A673 (cell line): ENCODE data around the gene RTN4. TPM values are rescaled to one million over a fixed set of nuclear protein-coding genes. Genes with fewer than 3 reads are reported as not detected.
A peak's percentile ranks its signal among the peaks of the same experiment; 100 is the strongest.

ENCODE experiments used
- BruUV-seq: library from RNA; stranded (reverse); fragments of 400-500 nt; replicated peaks from 2 replicates; lab custom pipeline; 2021; lab: Mats Ljungman, UMichigan
- CTCF ChIA-PET: fragments of 300-600 bp; sonication (Branson Sonifier 250); formaldehyde crosslinking; loops from one replicate; lab custom pipeline; 2022; ENCODE audit warnings: antibody characterized with exemption; lab: Charles Lee
- POLR2A ChIA-PET: fragments of 300-600 bp; sonication (Branson Sonifier 250); formaldehyde crosslinking; loops from one replicate; lab custom pipeline; 2022; ENCODE audit warnings: antibody characterized with exemption; ENCODE audit not compliant: low non-redundant PET; lab: Charles Lee
- DNase-seq: peaks from one replicate; pipeline ENCODE4 v3.0.0-alpha.2; 2015; ENCODE audit warnings: low spot score
- H3K27ac ChIP-seq: fragments of 200-600 bp; sonication (generic); 2 replicates; pipeline ENCODE4 v1.5.1; 2016; ENCODE audit warnings: mixed run types, low read depth, mild to moderate bottlenecking, mixed read lengths, antibody characterized with exemption, low read length; ENCODE audit not compliant: poor library complexity, severe bottlenecking
- H3K27me3 ChIP-seq: fragments of 200-600 bp; sonication (generic); replicated peaks from 2 replicates; pipeline ENCODE4 v1.6.1; 2017; ENCODE audit warnings: mixed run types, low read depth, mild to moderate bottlenecking, mixed read lengths, antibody characterized with exemption, low read length; ENCODE audit not compliant: insufficient read depth, poor library complexity
- H3K36me3 ChIP-seq: fragments of 200-600 bp; sonication (generic); 2 replicates; pipeline ENCODE4 v1.6.1; 2016; ENCODE audit warnings: mixed run types, mild to moderate bottlenecking, mixed read lengths, antibody characterized with exemption, low read length; ENCODE audit not compliant: insufficient read depth, poor library complexity, severe bottlenecking
- H3K4me1 ChIP-seq: fragments of 200-600 bp; sonication (generic); 2 replicates; pipeline ENCODE4 v1.6.1; 2017; ENCODE audit warnings: mixed run types, mild to moderate bottlenecking, mixed read lengths, antibody characterized with exemption, low read length; ENCODE audit not compliant: insufficient read depth, poor library complexity, severe bottlenecking
- H3K4me3 ChIP-seq: fragments of 200-600 bp; sonication (generic); 2 replicates; pipeline ENCODE4 v1.5.1; 2016; ENCODE audit warnings: low read depth, mixed run types, mild to moderate bottlenecking, mixed read lengths, low read length; ENCODE audit not compliant: poor library complexity, severe bottlenecking
- H3K9me3 ChIP-seq: fragments of 200-600 bp; sonication (generic); 2 replicates; pipeline ENCODE4 v1.6.1; 2016; ENCODE audit warnings: mixed run types, low read depth, mild to moderate bottlenecking, mixed read lengths, antibody characterized with exemption, low read length; ENCODE audit not compliant: poor library complexity, severe bottlenecking
- EZH2 ChIP-seq: fragments of 200-600 bp; sonication (generic); IDR thresholded peaks from 2 replicates; pipeline ENCODE4 v1.6.1; 2017; ENCODE audit warnings: borderline replicate concordance, low read depth, mild to moderate bottlenecking, mixed read lengths, antibody characterized with exemption, low read length; ENCODE audit not compliant: poor library complexity, severe bottlenecking
- intact Hi-C: fragments of 100-400 bp; cut with micrococcal nuclease; formaldehyde crosslinking; loops from one replicate; pipeline ENCODE4 v1.10.0; 2022; ENCODE audit not compliant: unreplicated experiment
- total RNA-seq: library from RNA; stranded (reverse); gene quantifications from 2 replicates; pipeline ENCODE4 v1.2.3, GENCODE V29; 2021
- TF ChIP-seq, protein P1 (sequence below): fragments of 300-800, 200-600 bp; sonication (generic); conservative IDR thresholded peaks from 2 replicates; pipeline ENCODE4 v1.5.1; 2017; ENCODE audit warnings: low read depth, mild to moderate bottlenecking, antibody characterized with exemption, low read length, moderate library complexity, mixed read lengths

Gene RTN4
- total RNA-seq, 1 experiment from 2014 or later: 275 TPM

DNA sequence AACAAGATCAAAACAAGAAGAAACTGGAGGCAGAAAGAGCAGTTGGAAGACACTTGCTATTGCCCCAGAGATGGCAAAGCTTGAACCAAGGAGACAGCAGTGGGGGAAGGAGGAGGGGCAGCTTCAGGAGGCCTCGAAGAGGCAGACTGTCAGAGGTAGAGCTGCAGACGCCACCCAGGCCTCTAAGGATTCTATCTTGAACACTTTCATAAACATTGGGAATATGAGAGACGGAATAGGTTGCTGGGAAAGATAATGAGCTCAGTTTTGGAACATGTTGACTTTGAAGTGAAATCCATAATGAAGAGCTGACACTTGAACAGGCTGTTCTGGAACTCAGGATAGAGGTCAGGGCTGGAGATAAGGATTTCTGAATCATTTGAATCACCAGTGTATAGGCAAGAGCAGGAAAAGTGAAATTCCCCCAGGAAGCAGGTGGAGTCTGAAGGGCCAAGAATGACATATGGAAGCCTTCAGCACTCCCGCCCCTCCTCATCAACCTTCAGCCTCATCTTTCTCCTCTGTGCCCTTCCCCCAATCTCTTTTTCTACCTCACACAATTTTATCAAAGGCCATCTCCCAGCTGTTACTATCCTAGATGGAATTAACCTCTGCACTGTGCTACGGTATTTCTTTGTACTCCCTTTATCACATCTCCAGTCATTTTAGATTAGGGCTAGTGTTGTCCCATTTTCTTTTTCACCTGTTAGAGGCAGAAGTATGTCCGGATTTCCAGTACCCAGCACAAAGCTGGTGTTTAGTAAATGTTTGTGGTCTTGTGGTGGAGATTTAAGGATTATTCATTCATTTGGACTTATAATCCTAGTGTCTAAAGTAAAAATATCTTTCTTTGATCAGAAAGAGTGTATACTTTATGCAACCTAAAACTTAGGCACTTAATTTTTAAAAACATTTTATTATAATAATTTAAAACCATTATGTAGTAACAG lies 47.5 kb upstream of the RTN4 start:
- Histone ChIP-seq H3K27ac (peak overlapping the region; percentile 33), H3K36me3 (no peaks in the 10 kb centered on the region), H3K9me3 (no peaks in the 10 kb centered on the region), H3K4me3 (no peak overlapping the region), H3K4me1 (peaks cover 41% of the 10 kb centered on the region), H3K27me3 (no peaks in the 10 kb centered on the region)
- BruUV-seq: no TSS peak
- no peak for TF ChIP-seq EZH2
- TF ChIP-seq, protein P1, sequence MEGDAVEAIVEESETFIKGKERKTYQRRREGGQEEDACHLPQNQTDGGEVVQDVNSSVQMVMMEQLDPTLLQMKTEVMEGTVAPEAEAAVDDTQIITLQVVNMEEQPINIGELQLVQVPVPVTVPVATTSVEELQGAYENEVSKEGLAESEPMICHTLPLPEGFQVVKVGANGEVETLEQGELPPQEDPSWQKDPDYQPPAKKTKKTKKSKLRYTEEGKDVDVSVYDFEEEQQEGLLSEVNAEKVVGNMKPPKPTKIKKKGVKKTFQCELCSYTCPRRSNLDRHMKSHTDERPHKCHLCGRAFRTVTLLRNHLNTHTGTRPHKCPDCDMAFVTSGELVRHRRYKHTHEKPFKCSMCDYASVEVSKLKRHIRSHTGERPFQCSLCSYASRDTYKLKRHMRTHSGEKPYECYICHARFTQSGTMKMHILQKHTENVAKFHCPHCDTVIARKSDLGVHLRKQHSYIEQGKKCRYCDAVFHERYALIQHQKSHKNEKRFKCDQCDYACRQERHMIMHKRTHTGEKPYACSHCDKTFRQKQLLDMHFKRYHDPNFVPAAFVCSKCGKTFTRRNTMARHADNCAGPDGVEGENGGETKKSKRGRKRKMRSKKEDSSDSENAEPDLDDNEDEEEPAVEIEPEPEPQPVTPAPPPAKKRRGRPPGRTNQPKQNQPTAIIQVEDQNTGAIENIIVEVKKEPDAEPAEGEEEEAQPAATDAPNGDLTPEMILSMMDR: no peak
- CTCF ChIA-PET: no interaction called here
- intact Hi-C loops: no loop called here
- POLR2A ChIA-PET: interaction anchor here (0.6 kb wide), 1 partner anchor 117 kb away, joined by 6 read pairs; no protein-coding TSS in a partner anchor
- no peak for DNase-seq

DNA sequence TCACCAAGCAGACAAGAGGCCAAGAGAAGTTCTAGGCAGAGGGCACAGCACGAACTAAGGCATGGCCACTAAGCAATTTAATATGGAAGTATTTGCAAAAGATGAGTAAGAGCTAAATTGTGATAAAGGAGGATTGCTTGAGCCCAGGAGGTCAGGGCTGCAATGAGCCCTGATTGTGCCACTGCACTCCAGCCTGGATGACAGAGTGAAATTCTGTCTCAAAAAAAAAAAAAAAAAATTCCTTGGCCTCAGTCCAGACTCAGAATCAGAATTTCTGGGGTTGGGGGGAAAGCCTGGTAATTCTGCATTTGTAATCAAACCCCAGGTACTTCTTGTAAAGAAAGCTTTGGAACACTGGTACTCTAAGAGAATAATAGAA lies 46.8 kb upstream of the RTN4 start:
- no peaks in the 10 kb centered on the region for H3K36me3 ChIP-seq
- no peak overlapping the region for H3K4me3 ChIP-seq
- BruUV-seq: no TSS peak
- TF ChIP-seq EZH2: no peak
- TF ChIP-seq, protein P1: no peak
- POLR2A ChIA-PET: interaction anchor here (0.6 kb wide), 1 partner anchor 117 kb away, joined by 6 read pairs; no protein-coding TSS in a partner anchor
- peak overlapping the region; percentile 33 for H3K27ac ChIP-seq
- H3K4me1 ChIP-seq: peaks cover 41% of the 10 kb centered on the region
- no peaks in the 10 kb centered on the region for H3K27me3 ChIP-seq
- intact Hi-C loops: no loop called here
- no peaks in the 10 kb centered on the region for H3K9me3 ChIP-seq
- CTCF ChIA-PET: no interaction called here
- DNase-seq: no peak

DNA sequence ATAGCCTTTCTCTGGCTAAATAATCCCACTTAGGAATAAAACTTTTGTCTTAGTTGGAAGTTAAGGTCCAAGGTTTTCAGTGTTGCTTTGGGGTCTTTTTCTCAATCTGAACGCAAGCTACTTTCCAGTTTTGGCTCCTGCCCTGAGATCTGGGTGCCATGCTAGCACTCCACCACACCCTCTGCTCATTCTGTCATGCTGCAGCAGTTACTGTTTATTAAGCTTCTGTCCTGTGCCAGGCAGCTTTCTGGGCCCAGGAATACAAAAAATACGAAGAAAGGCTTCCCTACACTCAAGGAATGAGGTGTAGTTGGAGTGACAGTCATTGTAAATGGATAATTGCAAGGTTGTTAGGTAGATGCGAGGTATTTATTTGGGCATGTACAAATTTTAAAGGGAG lies 46.3 kb upstream of the RTN4 start:
- no TSS peak for BruUV-seq

More for the DNA sequence above, 46.3 kb upstream of the RTN4 start:
- POLR2A ChIA-PET: no interaction called here
- TF ChIP-seq, protein P1: no peak
- no peak for TF ChIP-seq EZH2
- H3K4me1 ChIP-seq: peaks cover 38% of the 10 kb centered on the region
- peak overlapping the region; percentile 33 for H3K27ac ChIP-seq
- no peak overlapping the region for H3K4me3 ChIP-seq
- no peaks in the 10 kb centered on the region for H3K27me3 ChIP-seq
- H3K36me3 ChIP-seq: no peaks in the 10 kb centered on the region
- CTCF ChIA-PET: no interaction called here
- H3K9me3 ChIP-seq: no peaks in the 10 kb centered on the region
- no peak for DNase-seq
- intact Hi-C loops: no loop called here
